GM18868 (cell line): ENCODE data around the gene DRD2.
A peak's percentile ranks its signal among the peaks of the same experiment; 100 is the strongest.

Experiments
- ATAC-seq: cut with Tn5 transposase; IDR thresholded peaks from one replicate; pipeline ENCODE4 v1.9.1; 2021; ENCODE audit warnings: mild to moderate bottlenecking, moderate library complexity; ENCODE audit not compliant: unreplicated experiment

DRD2 gene

GRCh38 chr11:113376156-113376555 lies 99.0 kb downstream of the DRD2 start:
- peak; percentile 90 for ATAC-seq

- ATAC-seq = no peak
These were observed 99.8 kb downstream of the DRD2 start for GRCh38 chr11:113375402-113375801.

DNA sequence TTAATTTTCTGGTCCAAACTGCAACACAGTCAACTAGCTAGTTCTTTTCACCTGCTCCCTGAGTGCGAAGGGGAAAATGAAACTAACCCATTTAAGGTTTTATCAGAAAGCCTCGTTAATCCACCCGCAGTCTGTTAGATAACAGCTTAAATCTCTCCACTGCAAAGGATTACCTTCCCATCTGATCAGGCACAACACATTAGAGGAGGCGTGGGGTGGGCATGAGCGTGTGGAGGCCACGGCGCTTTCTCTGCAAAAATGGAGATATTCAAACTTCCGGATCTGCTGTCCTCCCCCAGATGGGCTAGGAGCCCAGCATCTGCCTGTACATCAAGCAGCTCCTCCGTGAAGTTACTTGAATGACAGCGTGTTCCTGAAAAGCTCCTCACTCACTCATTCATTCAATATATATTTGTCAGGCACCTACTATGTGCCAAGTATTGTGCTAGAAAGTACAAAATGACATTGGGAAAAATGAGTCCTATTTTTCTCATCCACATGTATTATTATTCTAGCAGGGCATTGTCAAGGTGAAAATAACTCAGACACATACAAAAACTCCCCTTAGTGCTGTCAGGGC lies 101.1 kb downstream of the DRD2 start:
- no peak for ATAC-seq

DNA sequence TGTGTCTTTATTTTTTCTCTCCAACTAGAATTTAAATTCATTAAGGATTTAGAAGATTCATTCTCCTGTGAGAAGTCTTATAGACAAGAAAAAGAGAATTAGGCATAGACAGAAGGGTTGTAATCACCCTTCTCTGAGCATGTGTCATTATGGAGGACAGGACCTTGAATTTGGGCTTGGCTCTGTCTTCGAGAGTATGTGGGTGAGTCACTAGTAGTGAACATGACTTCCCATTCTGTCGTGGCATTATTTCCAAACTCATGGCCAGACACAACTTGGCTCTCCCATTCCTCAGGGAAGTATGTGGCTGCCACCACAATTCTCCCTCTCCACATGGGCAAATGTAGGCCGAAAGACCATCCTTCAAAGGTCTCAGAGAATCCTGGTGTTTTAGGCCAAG lies 101.9 kb downstream of the DRD2 start:
- no peak for ATAC-seq

- ATAC-seq = no peak
These were observed 102.9 kb downstream of the DRD2 start for GRCh38 chr11:113372309-113372708.

DNA sequence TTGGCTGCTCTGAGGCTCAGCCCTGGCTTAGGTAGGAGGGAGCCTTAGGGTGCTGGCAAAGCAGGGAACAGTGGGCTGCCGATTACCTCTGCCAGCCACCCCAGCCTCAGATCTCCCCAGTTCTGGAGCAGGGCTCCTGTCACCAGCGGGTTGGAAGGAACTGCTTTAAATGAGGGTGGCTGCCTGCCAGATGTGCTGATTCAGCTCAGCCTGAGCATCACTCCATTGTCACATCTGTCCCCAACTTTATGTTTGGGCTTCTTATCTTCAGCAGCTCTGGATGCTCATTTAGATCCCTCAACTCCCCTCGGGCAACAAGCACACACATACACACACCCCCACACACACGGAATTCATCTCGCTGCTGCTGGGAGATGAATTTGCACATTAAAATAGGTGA lies 104.6 kb downstream of the DRD2 start:
- no peak for ATAC-seq

- ATAC-seq = no peak
These were observed 105.8 kb downstream of the DRD2 start for GRCh38 chr11:113369411-113369810.

DNA sequence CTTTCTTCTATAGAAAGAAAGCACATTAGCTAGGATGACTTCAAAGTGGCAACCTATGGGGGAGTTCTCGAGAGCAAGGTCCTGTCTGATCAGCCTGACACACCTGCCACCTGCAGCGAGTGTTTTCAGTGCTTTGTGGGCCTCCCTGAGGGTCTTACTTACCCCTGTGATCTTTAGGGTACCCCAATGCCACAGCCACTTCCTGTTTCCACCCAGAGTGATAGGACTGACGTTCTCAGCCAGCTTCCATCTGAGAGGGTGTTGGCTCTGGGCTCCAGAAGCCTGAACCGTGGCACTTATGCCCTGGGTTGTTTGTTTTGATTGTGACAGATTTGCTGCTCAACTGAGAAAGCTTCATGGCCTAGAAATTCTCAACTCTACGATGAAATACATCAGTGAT lies 109.3 kb downstream of the DRD2 start:
- ATAC-seq = no peak

DNA sequence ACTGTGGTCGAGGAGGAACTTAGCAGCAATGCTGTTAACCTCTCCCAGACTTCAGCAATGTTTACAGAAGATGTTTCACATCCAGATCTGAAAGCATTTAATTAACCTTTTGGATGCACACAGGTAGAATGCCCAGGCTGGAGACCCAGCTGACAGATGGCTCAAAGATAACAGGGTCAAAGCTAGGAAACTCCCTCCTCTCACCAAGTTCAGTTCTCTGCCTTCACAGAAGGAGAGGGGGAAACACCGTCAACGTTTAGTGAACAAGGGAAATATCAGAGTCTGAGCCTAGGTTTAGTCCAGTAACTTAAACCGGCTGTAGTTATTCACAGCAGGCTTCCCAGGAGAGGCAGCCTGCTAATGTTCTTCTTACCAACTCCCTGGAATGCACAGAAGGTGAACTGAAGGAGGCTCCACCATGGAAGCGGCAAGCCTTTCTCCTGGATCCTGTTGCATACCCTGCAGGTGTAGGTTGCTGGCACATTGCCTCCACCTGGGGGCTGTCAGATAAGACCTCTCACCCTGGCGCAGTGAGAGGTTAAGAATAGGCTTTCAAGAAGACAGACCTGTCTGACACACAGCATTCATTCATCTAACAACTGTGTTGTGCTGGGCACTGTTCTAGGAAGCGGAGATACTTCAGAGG lies 111.1 kb downstream of the DRD2 start:
- ATAC-seq = peak; percentile 90

DNA sequence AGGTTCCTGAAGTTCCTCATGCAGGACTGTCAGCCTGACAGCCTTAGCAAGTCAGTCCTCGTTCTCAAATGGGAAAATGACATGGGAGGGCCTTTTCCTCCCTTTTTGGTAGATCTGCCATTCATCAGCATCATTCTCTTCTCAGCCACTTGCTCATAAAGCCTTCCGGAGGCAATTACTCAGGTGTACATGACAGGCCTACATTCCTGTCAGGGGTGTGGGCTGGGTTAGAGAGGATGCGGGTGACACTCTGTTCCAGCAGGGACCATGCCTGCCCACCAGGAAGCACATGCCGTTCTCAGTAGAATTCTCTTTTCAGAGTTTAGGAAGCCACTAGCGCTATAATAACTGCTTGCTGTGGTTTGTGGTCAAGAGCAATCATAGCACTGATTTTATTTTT lies 111.8 kb downstream of the DRD2 start:
- peak; percentile 42 for ATAC-seq
